Smooth muscle cell (in vitro differentiated cells): Measurements from ENCODE around the gene ENTREP3. TPM values are rescaled to one million over a fixed set of nuclear protein-coding genes. Genes with fewer than 3 reads are reported as not detected.
A peak's percentile ranks its signal among the peaks of the same experiment; 100 is the strongest.

Source experiments
- DNase-seq: peaks from one replicate; lab custom pipeline; 2025; ENCODE audit not compliant: unreplicated experiment; lab: John Stamatoyannopoulos, UW
- H2AFZ ChIP-seq: fragments of 200-600 bp; sonication (generic); 2 replicates; pipeline ENCODE4 v1.6.0; 2016; ENCODE audit warnings: antibody characterized with exemption, low read depth, mild to moderate bottlenecking
- H3F3A ChIP-seq: fragments of 200-600 bp; sonication (generic); 2 replicates; pipeline ENCODE4 v1.6.0; 2017; ENCODE audit warnings: antibody characterized with exemption, low read depth
- H3K27ac ChIP-seq: fragments of 200-600 bp; sonication (generic); 2 replicates; pipeline ENCODE4 v1.5.1; 2016; ENCODE audit warnings: low read depth, mild to moderate bottlenecking
- H3K27me3 ChIP-seq: fragments of 200-600 bp; sonication (generic); 2 replicates; pipeline ENCODE4 v1.6.1; 2016; ENCODE audit warnings: low read depth, mild to moderate bottlenecking
- H3K36me3 ChIP-seq: fragments of 200-600 bp; sonication (generic); 2 replicates; pipeline ENCODE4 v1.5.1; 2016; ENCODE audit warnings: low read depth
- H3K4me1 ChIP-seq: fragments of 200-600 bp; sonication (generic); 2 replicates; pipeline ENCODE4 v1.5.1; 2016; ENCODE audit warnings: low read depth
- H3K4me2 ChIP-seq: fragments of 200-600 bp; sonication (generic); 2 replicates; pipeline ENCODE4 v1.6.0; 2016; ENCODE audit warnings: mild to moderate bottlenecking
- H3K4me3 ChIP-seq: fragments of 200-600 bp; sonication (generic); 2 replicates; pipeline ENCODE4 v1.5.1; 2016; ENCODE audit warnings: mild to moderate bottlenecking
- H3K79me2 ChIP-seq: fragments of 200-600 bp; sonication (generic); 2 replicates; pipeline ENCODE4 v1.6.0; 2016; ENCODE audit warnings: low read depth, mild to moderate bottlenecking
- H3K9ac ChIP-seq: fragments of 200-600 bp; sonication (generic); 2 replicates; pipeline ENCODE4 v1.6.0; 2016; ENCODE audit warnings: low read depth
- H3K9me3 ChIP-seq: fragments of 200-600 bp; sonication (generic); replicated peaks from 2 replicates; pipeline ENCODE4 v1.5.1; 2016; ENCODE audit warnings: low read depth
- H4K20me1 ChIP-seq: fragments of 200-600 bp; sonication (generic); 2 replicates; pipeline ENCODE4 v1.6.0; 2016; ENCODE audit warnings: low read depth
- WGBS: methylation state at CpG from one replicate; pipeline ENCODE4 v1.1.7; 2016; ENCODE audit warnings: low lambda C conversion rate; 5-methylcytosine and 5-hydroxymethylcytosine counted together
- polyA plus RNA-seq: library from polyadenylated mRNA; unstranded; fragments of >200 nt; fragmentation: Nextera tagmentation; extraction: Ambion mirVana; gene quantifications from 2 replicates; pipeline ENCODE4 v1.2.1, GENCODE V29; 2016
- total RNA-seq: library from RNA; depleted of rRNA; stranded (reverse); fragments of >200 nt; gene quantifications from 2 replicates; pipeline ENCODE4 v1.2.3, GENCODE V29; 2014
- TF ChIP-seq, protein P1 (sequence below): fragments of 200-600 bp; sonication (generic); IDR thresholded peaks from 2 replicates; pipeline ENCODE4 v1.5.1; 2017; ENCODE audit warnings: borderline replicate concordance, mild to moderate bottlenecking, antibody characterized with exemption; ENCODE audit not compliant: insufficient read depth, poor library complexity, severe bottlenecking

Gene ENTREP3
- total and polyA plus RNA-seq, 2 experiments from 2014 or later: 14.7 to 30.9 TPM

- peaks cover 10% of the 10 kb centered on the region for H3K4me1 ChIP-seq
- H3K4me2 ChIP-seq: peak within 1 kb of the TSS; percentile 96
- no peaks in the 10 kb centered on the region for H3K27me3 ChIP-seq
- peak within 1 kb of the TSS; percentile 81 for H3K4me3 ChIP-seq
- no peak for DNase-seq
- H3F3A ChIP-seq: peaks cover 4% of the 10 kb centered on the region
- peak within 1 kb of the TSS; percentile 100 for H3K9ac ChIP-seq
- TF ChIP-seq, protein P1, sequence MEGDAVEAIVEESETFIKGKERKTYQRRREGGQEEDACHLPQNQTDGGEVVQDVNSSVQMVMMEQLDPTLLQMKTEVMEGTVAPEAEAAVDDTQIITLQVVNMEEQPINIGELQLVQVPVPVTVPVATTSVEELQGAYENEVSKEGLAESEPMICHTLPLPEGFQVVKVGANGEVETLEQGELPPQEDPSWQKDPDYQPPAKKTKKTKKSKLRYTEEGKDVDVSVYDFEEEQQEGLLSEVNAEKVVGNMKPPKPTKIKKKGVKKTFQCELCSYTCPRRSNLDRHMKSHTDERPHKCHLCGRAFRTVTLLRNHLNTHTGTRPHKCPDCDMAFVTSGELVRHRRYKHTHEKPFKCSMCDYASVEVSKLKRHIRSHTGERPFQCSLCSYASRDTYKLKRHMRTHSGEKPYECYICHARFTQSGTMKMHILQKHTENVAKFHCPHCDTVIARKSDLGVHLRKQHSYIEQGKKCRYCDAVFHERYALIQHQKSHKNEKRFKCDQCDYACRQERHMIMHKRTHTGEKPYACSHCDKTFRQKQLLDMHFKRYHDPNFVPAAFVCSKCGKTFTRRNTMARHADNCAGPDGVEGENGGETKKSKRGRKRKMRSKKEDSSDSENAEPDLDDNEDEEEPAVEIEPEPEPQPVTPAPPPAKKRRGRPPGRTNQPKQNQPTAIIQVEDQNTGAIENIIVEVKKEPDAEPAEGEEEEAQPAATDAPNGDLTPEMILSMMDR: no peak
- peak within 1 kb of the TSS; percentile 100 for H3K27ac ChIP-seq
- no peaks in the 10 kb centered on the region for H3K9me3 ChIP-seq
- H4K20me1 ChIP-seq: no peaks in the 10 kb centered on the region
- H3K36me3 ChIP-seq: no peaks in the 10 kb centered on the region
- WGBS: 15% methylated on average over 17 of the region's 17 CpGs
- peaks cover 12% of the 10 kb centered on the region for H3K79me2 ChIP-seq
- peak within 1 kb of the TSS; percentile 42 for H2AFZ ChIP-seq
These were observed 47.3 kb downstream of the ENTREP3 start, which contains the start of gene THBS3 for GRCh38 chr1:155207806-155208540. THBS3 (minus strand) TSS chr1:155207897; CDS start chr1:155207876, 21 bp downstream.

- 19% methylated on average over 13 of the region's 13 CpGs for WGBS
- Histone ChIP-seq H3K9me3 (no peaks in the 10 kb centered on the region), H3K27me3 (no peaks in the 10 kb centered on the region), H3K27ac (peak overlapping the region; percentile 100), H3K79me2 (peaks cover 12% of the 10 kb centered on the region), H2AFZ (no peak overlapping the region), H3K4me2 (peak overlapping the region; percentile 96), H3K4me3 (peak overlapping the region; percentile 81), H3K9ac (peak overlapping the region; percentile 100), H3K36me3 (no peaks in the 10 kb centered on the region), H3K4me1 (peaks cover 10% of the 10 kb centered on the region), H4K20me1 (no peaks in the 10 kb centered on the region), H3F3A (peaks cover 4% of the 10 kb centered on the region)
- TF ChIP-seq, protein P1: peak; percentile 82
- DNase-seq: peak; percentile 47
These were observed 48.1 kb downstream of the ENTREP3 start for GRCh38 chr1:155206891-155207805.

DNA sequence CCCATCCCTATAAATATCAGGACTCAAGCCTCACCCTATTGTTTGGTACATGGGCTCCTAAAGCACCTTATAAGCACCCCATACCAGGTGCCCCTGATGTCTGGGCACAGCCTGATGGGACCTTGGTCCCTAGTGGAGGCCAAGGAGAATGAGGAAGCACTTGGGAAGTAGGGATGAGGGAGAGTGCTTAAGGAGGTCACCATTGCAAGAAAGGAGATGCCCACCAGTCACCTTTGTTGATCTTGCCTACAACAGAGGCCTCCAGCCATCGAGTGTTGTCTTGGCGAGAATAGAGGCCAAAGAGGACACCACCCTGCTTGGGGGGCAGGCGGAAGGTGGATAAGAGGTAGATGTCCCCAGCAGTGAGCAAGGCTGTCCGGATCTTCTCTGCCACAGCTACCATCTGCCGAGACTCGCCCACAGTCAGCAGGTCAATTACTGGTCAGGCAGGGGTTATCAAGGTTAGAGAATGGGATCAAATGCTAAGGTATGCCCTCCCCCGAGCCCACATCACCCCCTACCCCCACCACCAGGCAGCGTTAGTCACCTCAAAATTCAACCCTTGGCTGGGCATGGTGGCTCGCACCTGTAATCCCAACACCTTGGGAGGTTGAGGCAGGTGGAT is 49.2 kb downstream of the ENTREP3 start:
- H3K4me3 ChIP-seq: no peak overlapping the region
- no peak for DNase-seq
- no peak overlapping the region for H3K9ac ChIP-seq

More for the DNA sequence above, 49.2 kb downstream of the ENTREP3 start:
- Histone ChIP-seq H3F3A (peaks cover 4% of the 10 kb centered on the region), H3K4me1 (peaks cover 10% of the 10 kb centered on the region), H3K27ac (no peak overlapping the region), H3K79me2 (peaks cover 12% of the 10 kb centered on the region), H2AFZ (no peak overlapping the region), H3K36me3 (no peaks in the 10 kb centered on the region), H3K27me3 (no peaks in the 10 kb centered on the region), H3K9me3 (no peaks in the 10 kb centered on the region), H3K4me2 (no peak overlapping the region), H4K20me1 (no peaks in the 10 kb centered on the region)
- TF ChIP-seq, protein P1: no peak
- WGBS: 79% methylated on average over 9 of the region's 9 CpGs
